Astrocyte of the cerebellum (primary cell): ENCODE measurements around the gene MPV17L.

Experiments used
- DNase-seq: peaks from one replicate; pipeline ENCODE4 v3.0.0-alpha.2; 2011; ENCODE audit warnings: low read depth
- H3K4me3 ChIP-seq: 2 replicates; pipeline ENCODE4 v1.5.1; 2011; ENCODE audit warnings: mild to moderate bottlenecking, low read depth, low read length, moderate library complexity
- in situ Hi-C: cut with HindIII; loops from 2 replicates; pipeline ENCODE4 v1.10.0; 2017; ENCODE audit warnings: low sequenced_read_pairs
- TF ChIP-seq, protein P1 (sequence below): IDR thresholded peaks from 2 replicates; pipeline ENCODE4 v1.5.1; 2012; ENCODE audit warnings: low read length, low read depth, moderate library complexity, mild to moderate bottlenecking; ENCODE audit errors: missing control alignments

The MPV17L gene

DNA sequence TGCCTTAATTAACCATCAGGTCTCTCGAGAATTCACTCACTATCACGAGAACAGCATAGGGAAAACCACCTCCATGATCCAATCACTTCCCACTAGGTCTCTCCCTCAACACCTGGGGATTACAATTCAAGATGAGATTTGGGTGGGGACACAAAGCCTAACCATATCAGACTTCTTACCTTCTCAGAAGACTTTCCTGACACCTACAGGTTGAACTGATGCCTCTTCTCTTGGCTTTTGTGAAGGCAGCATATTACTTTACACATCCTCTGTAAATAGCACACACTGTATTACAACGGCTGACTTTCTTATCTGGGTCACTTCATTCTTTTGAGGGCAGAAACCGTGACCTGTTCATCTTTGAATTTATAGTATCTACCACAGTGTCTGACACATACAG, 62.4 kb downstream of the MPV17L start:
- in situ Hi-C loops, result no loop called here
- DNase-seq, result no peak
- TF ChIP-seq, protein P1, sequence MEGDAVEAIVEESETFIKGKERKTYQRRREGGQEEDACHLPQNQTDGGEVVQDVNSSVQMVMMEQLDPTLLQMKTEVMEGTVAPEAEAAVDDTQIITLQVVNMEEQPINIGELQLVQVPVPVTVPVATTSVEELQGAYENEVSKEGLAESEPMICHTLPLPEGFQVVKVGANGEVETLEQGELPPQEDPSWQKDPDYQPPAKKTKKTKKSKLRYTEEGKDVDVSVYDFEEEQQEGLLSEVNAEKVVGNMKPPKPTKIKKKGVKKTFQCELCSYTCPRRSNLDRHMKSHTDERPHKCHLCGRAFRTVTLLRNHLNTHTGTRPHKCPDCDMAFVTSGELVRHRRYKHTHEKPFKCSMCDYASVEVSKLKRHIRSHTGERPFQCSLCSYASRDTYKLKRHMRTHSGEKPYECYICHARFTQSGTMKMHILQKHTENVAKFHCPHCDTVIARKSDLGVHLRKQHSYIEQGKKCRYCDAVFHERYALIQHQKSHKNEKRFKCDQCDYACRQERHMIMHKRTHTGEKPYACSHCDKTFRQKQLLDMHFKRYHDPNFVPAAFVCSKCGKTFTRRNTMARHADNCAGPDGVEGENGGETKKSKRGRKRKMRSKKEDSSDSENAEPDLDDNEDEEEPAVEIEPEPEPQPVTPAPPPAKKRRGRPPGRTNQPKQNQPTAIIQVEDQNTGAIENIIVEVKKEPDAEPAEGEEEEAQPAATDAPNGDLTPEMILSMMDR, result no peak
- H3K4me3 ChIP-seq, result no peak overlapping the region

DNA sequence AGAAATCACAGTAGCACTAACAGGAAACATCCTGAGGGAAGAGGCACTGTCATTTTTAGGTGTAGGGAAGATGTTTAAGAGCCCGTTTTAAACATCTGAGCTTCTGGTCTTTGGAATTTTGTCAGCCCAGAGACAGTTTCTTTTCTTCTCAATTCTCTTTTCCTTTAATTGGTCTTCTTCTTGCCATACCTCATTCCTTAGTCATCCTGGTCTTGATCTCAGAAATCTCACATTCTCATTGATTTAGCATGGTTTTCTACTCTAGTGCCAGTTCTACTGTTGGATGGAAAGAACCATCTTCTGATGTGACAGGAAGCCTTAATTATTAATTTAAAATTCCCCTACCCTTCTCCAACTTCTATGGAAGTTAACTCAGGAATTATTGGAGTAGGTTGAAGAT, 64.2 kb downstream of the MPV17L start:
- no peak overlapping the region for H3K4me3 ChIP-seq
- in situ Hi-C loops, result no loop called here
- TF ChIP-seq, protein P1, result no peak
- DNase-seq, result no peak

DNA sequence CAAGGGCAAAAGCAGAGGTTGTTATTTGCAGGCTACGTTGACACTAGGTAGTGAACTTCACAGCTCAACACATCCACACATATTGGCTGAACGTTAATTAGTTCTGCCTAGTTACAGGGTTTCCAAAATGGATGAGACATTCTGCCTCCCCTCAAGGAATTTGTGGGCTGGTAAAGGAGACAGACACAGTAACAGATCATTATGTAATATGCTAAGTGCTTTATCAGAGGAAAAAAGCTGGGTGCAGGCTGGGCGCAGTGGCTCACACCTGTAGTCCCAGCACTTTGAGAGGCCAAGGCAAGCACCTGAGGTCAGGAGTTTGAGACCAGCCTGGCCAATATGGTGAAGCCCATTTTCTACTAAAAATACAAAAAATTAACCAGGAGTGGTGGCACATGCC, 65.0 kb downstream of the MPV17L start:
- no peak overlapping the region for H3K4me3 ChIP-seq
- in situ Hi-C loops, result no loop called here
- TF ChIP-seq, protein P1, result no peak
- DNase-seq, result no peak

DNA sequence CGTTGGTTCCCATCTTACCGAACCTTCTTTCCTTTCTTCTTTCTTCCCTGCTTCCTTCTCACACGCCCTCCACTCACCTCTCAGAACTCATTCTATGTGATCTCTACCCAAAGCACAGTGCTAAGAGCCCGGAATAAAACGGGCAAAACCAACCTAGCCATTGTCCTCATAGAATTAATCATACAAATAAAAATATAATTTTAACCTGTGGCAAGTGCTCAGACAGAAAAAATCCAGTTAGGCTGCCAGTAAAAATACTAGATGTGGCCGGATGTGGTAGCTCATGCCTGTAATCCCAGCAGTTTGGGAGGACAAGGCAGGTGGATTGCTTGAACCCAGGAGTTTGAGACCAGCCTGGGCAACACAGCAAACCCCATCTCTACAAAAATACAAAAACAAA, 65.8 kb downstream of the MPV17L start:
- H3K4me3 ChIP-seq, result no peak overlapping the region
- TF ChIP-seq, protein P1, result no peak
- peak; percentile 27 for DNase-seq
- in situ Hi-C loops, result no loop called here
